Measurements from ENCODE around the gene YTHDF1.

GRCh38 chr20:63194007-63194796 is 21.7 kb downstream of the YTHDF1 start:
- TF ChIP-seq, protein P1, sequence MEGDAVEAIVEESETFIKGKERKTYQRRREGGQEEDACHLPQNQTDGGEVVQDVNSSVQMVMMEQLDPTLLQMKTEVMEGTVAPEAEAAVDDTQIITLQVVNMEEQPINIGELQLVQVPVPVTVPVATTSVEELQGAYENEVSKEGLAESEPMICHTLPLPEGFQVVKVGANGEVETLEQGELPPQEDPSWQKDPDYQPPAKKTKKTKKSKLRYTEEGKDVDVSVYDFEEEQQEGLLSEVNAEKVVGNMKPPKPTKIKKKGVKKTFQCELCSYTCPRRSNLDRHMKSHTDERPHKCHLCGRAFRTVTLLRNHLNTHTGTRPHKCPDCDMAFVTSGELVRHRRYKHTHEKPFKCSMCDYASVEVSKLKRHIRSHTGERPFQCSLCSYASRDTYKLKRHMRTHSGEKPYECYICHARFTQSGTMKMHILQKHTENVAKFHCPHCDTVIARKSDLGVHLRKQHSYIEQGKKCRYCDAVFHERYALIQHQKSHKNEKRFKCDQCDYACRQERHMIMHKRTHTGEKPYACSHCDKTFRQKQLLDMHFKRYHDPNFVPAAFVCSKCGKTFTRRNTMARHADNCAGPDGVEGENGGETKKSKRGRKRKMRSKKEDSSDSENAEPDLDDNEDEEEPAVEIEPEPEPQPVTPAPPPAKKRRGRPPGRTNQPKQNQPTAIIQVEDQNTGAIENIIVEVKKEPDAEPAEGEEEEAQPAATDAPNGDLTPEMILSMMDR (IDR thresholded peaks at IDR 0.05; ENCODE audit: control extremely low read depth in 1 of 3, insufficient read depth in 1 of 3, low read depth in 1 of 3, low read length in 3 of 3) = no peak
- TF ChIP-seq ZNF274 (IDR thresholded peaks at IDR 0.05; ENCODE audit: borderline replicate concordance, extremely low read depth, low read length) (no peak), EZH2 (IDR thresholded peaks at IDR 0.05; ENCODE audit: low read depth, low read length, severe bottlenecking) (no peak), EGR1 (IDR thresholded peaks at IDR 0.05; ENCODE audit: borderline replicate concordance, low read depth, low read length) (no peak), HDAC2 (IDR thresholded peaks at IDR 0.05; ENCODE audit: borderline replicate concordance in 1 of 2, low read depth in 2 of 2, low read length in 2 of 2) (no peak)

All from H1 (cell line).